Endothelial cell of umbilical vein (primary cell): ENCODE measurements around the gene SULT1A3. TPM values are rescaled to one million over a fixed set of nuclear protein-coding genes. Genes with fewer than 3 reads are reported as not detected.
"Not testable (repeated sequence)": the region's sequence is repeated elsewhere in the genome, so short reads cannot be mapped to it uniquely, and the experiment has no call there.

Experiments used
- BruUV-seq: library from RNA; stranded (reverse); fragments of 400-500 nt; replicated peaks from 2 replicates; lab custom pipeline; 2021; lab: Mats Ljungman, UMichigan
- CTCF ChIA-PET: fragments of 300-600, 350-600 bp; sonication (Branson Sonifier 250); formaldehyde crosslinking; loops from one replicate; lab custom pipeline; 2021; ENCODE audit warnings: antibody characterized with exemption, inconsistent platforms; lab: Charles Lee
- POLR2A ChIA-PET: fragments of 300-600, 350-600 bp; sonication (Branson Sonifier 250); formaldehyde crosslinking; loops from one replicate; lab custom pipeline; 2021; ENCODE audit warnings: antibody characterized with exemption, inconsistent platforms; lab: Charles Lee
- DNase-seq: peaks from one replicate; pipeline ENCODE4 v3.0.0-alpha.2; 2011; ENCODE audit warnings: low read depth, low spot score
- FAIRE-seq: peaks from 2 replicates; lab custom pipeline; 2011; peaks lifted over from hg19 to GRCh38; lab: Jason Lieb, UNC
- H2AFZ ChIP-seq: 2 replicates; pipeline ENCODE4 v1.6.0; 2012; ENCODE audit warnings: low read depth, low read length, control low read depth, inconsistent platforms
- H3K27ac ChIP-seq: 2 replicates; pipeline ENCODE4 v1.5.1; 2011; ENCODE audit warnings: low read depth, mild to moderate bottlenecking, control low read depth, low read length, moderate library complexity; ENCODE audit not compliant: insufficient read depth
- H3K27me3 ChIP-seq, 2 experiments: 2 replicates each; pipeline versions ENCODE4 v1.6.0 to v1.6.1; 2011; ENCODE audit warnings: low read length in 2 of 2, mixed read lengths in 1 of 2; ENCODE audit not compliant: control insufficient read depth in 2 of 2, insufficient read depth in 2 of 2
- H3K36me3 ChIP-seq, 2 experiments: 2 replicates in 1 of 2; 3 replicates in 1 of 2; pipeline ENCODE4 v1.5.1; 2011; ENCODE audit warnings: low read length in 2 of 2, mild to moderate bottlenecking in 1 of 2, moderate library complexity in 1 of 2; ENCODE audit not compliant: control insufficient read depth in 2 of 2, insufficient read depth in 2 of 2; ENCODE audit errors: extremely low read depth in 1 of 2
- H3K4me1 ChIP-seq: 3 replicates; pipeline ENCODE4 v1.5.1; 2011; ENCODE audit warnings: mild to moderate bottlenecking, low read length; ENCODE audit not compliant: control insufficient read depth, insufficient read depth; ENCODE audit errors: extremely low read depth
- H3K4me2 ChIP-seq: 2 replicates; pipeline ENCODE4 v1.6.1; 2011; ENCODE audit warnings: low read length, control low read depth, mixed read lengths; ENCODE audit not compliant: insufficient read depth
- H3K4me3 ChIP-seq, 3 experiments: fragments of 200-600 bp in 1 of 3; sonication (generic), shearing (Covaris generic) in 1 of 3; replicated peaks in 1 of 3; 2 replicates each; pipeline ENCODE4 v1.5.1; 2011 to 2016; ENCODE audit warnings: control low read depth in 3 of 3, low read length in 3 of 3, mild to moderate bottlenecking in 2 of 3, inconsistent platforms in 1 of 3, low read depth in 1 of 3, moderate library complexity in 1 of 3; ENCODE audit not compliant: insufficient read depth in 1 of 3
- H3K79me2 ChIP-seq: 2 replicates; pipeline ENCODE4 v1.6.0; 2012; ENCODE audit warnings: low read length, inconsistent platforms; ENCODE audit not compliant: control insufficient read depth, insufficient read depth
- H3K9ac ChIP-seq: replicated peaks from 2 replicates; pipeline ENCODE3; 2011; ENCODE audit warnings: low read length, control low read depth; ENCODE audit not compliant: insufficient read depth; ENCODE audit errors: extremely low read depth
- H3K9me1 ChIP-seq: replicated peaks from 3 replicates; pipeline ENCODE4 v1.6.0; 2011; ENCODE audit warnings: mild to moderate bottlenecking, low read length; ENCODE audit not compliant: control insufficient read depth, insufficient read depth; ENCODE audit errors: extremely low read depth
- H3K9me3 ChIP-seq: replicated peaks from 2 replicates; pipeline ENCODE4 v1.5.1; 2012; ENCODE audit warnings: low read length, inconsistent platforms; ENCODE audit not compliant: control insufficient read depth, insufficient read depth
- H4K20me1 ChIP-seq: replicated peaks from 2 replicates; pipeline ENCODE3; 2011; ENCODE audit warnings: mild to moderate bottlenecking, low read length; ENCODE audit not compliant: control insufficient read depth, insufficient read depth; ENCODE audit errors: extremely low read depth
- CTCF ChIP-seq, 2 donors: IDR thresholded peaks; 1 replicate in 1 of 2; 2 replicates in 1 of 2; pipeline ENCODE4 v1.5.1; 2011; ENCODE audit warnings: low read length in 2 of 2, mild to moderate bottlenecking in 2 of 2, moderate library complexity in 2 of 2, control low read depth in 1 of 2, inconsistent platforms in 1 of 2, low read depth in 1 of 2; ENCODE audit not compliant: insufficient read depth in 1 of 2; ENCODE audit errors: extremely low read depth in 1 of 2
- EZH2 ChIP-seq: IDR thresholded peaks from 2 replicates; pipeline ENCODE4 v1.6.1; 2012; ENCODE audit warnings: borderline replicate concordance, low read depth, mild to moderate bottlenecking, moderate library complexity, low read length, inconsistent platforms; ENCODE audit not compliant: severe bottlenecking
- FOS ChIP-seq: IDR thresholded peaks from 2 replicates; pipeline ENCODE4 v1.6.1; 2011; ENCODE audit warnings: mild to moderate bottlenecking, low read length, moderate library complexity, borderline replicate concordance; ENCODE audit not compliant: insufficient read depth
- GATA2 ChIP-seq: IDR thresholded peaks from 2 replicates; pipeline ENCODE4 v1.7.0; 2011; ENCODE audit warnings: low read depth, mild to moderate bottlenecking, moderate library complexity, mixed read lengths, low read length; ENCODE audit not compliant: insufficient read length, insufficient read depth
- JUN ChIP-seq: IDR thresholded peaks from 2 replicates; pipeline ENCODE4 v1.6.1; 2011; ENCODE audit warnings: borderline replicate concordance, low read depth; ENCODE audit not compliant: insufficient read length, insufficient read depth
- MAX ChIP-seq: IDR thresholded peaks from 2 replicates; pipeline ENCODE4 v1.6.1; 2011; ENCODE audit not compliant: insufficient read depth, insufficient read length
- MYC ChIP-seq: IDR thresholded peaks from one replicate; pipeline ENCODE4 v1.6.1; 2011; ENCODE audit warnings: mild to moderate bottlenecking, low read depth, low read length
- POLR2A ChIP-seq: IDR thresholded peaks from 2 replicates; pipeline ENCODE4 v1.6.1; 2012; ENCODE audit warnings: low read depth, mild to moderate bottlenecking, control low read depth, low read length
- POLR2AphosphoS5 ChIP-seq: IDR thresholded peaks from 2 replicates; pipeline ENCODE4 v1.6.1; 2012; ENCODE audit warnings: low read depth, mild to moderate bottlenecking, control low read depth, low read length, moderate library complexity; ENCODE audit not compliant: insufficient read depth
- dilution Hi-C: fragments of 300-500 bp; cut with MboI; formaldehyde crosslinking; loops from one replicate; pipeline ENCODE4 v1.15.0; 2019; ENCODE audit warnings: low sequenced_read_pairs; ENCODE audit not compliant: extremely low pct_ligation_motif_present
- intact Hi-C: fragments of 100-400 bp; cut with micrococcal nuclease; formaldehyde crosslinking; loops from one replicate; pipeline ENCODE4 v1.10.0; 2022
- polyA plus RNA-seq, 4 experiments: library from polyadenylated mRNA; depleted of rRNA in 3 of 4; stranded (reverse) in 3 of 4; unstranded in 1 of 4; fragments of >200 nt; gene quantifications; 2 replicates each; pipeline versions ENCODE4 v1.2.1 to v1.2.3, GENCODE V29; 2011 to 2012; ENCODE audit warnings: missing spikeins in 1 of 4
- total RNA-seq: library from RNA; stranded (reverse); gene quantifications from 2 replicates; pipeline ENCODE4 v1.2.3, GENCODE V29; 2021

The SULT1A3 gene
- total and polyA plus RNA-seq, 2 donors (not counting 3 experiments of a cell fraction or from before 2014, with no cell fraction given) = 5.1 to 12.2 TPM

GRCh38 chr16:30170145-30170544 is 28.9 kb upstream of the SULT1A3 start:
- FAIRE-seq, BruUV-seq, H4K20me1 ChIP-seq, H3K36me3 ChIP-seq, CTCF ChIA-PET, H3K9me3 ChIP-seq, DNase-seq, H2AFZ ChIP-seq, H3K9me1 ChIP-seq, intact Hi-C loops, dilution Hi-C loops, H3K9ac ChIP-seq, H3K4me2 ChIP-seq, H3K79me2 ChIP-seq, H3K4me1 ChIP-seq, H3K4me3 ChIP-seq, H3K27me3 ChIP-seq, H3K27ac ChIP-seq, POLR2A ChIA-PET: not testable (repeated sequence)

- H3K4me1 ChIP-seq = no peaks in the 10 kb centered on the region
- H3K79me2 ChIP-seq = no peaks in the 10 kb centered on the region
- H3K27me3 ChIP-seq = no peaks in the 10 kb centered on the region
- intact Hi-C loops (no loop called here), dilution Hi-C loops (no loop called here)
- H3K4me2 ChIP-seq = no peak overlapping the region
- no peak overlapping the region for H2AFZ ChIP-seq
- H3K9ac ChIP-seq = no peak overlapping the region
- no peaks in the 10 kb centered on the region for H3K9me1 ChIP-seq
- H3K27ac ChIP-seq = no peak overlapping the region
- ChIA-PET POLR2A (no interaction called here), CTCF (interaction anchor here (0.7 kb wide), 1 partner anchor 457 kb away, joined by 3 read pairs; no protein-coding TSS in a partner anchor)
- H4K20me1 ChIP-seq = no peaks in the 10 kb centered on the region
- no peak for FAIRE-seq
- no peak for TF ChIP-seq EZH2
- TF ChIP-seq CTCF (IDR thresholded peaks at IDR 0.05; ENCODE audit: extremely low read depth in 1 of 2, insufficient read depth in 1 of 2, low read depth in 1 of 2, low read length in 2 of 2) = no peak
- TF ChIP-seq JUN = no peak
- no peak for TF ChIP-seq GATA2
- no peak for TF ChIP-seq MYC
- TF ChIP-seq POLR2AphosphoS5 = no peak
- no peak for TF ChIP-seq POLR2A
- TF ChIP-seq MAX = no peak
- TF ChIP-seq FOS = no peak
- no TSS peak for BruUV-seq
- no peaks in the 10 kb centered on the region for H3K36me3 ChIP-seq
- H3K9me3 ChIP-seq = no peaks in the 10 kb centered on the region
- no peak overlapping the region for H3K4me3 ChIP-seq
- DNase-seq = no peak
Measured at GRCh38 chr16:30173054-30173453, 26.0 kb upstream of the SULT1A3 start.

GRCh38 chr16:30176876-30177275 is 22.2 kb upstream of the SULT1A3 start:
- H3K79me2 ChIP-seq, H4K20me1 ChIP-seq, H3K4me3 ChIP-seq, dilution Hi-C loops, H3K36me3 ChIP-seq, H2AFZ ChIP-seq, H3K4me1 ChIP-seq, H3K9me1 ChIP-seq, H3K4me2 ChIP-seq, H3K9ac ChIP-seq, FAIRE-seq, POLR2A ChIA-PET, CTCF ChIA-PET, H3K27me3 ChIP-seq, intact Hi-C loops, DNase-seq, H3K27ac ChIP-seq, BruUV-seq, H3K9me3 ChIP-seq: not testable (repeated sequence)
